GM19455 (cell line): Measurements from ENCODE around the gene CREBZF.
A peak's percentile ranks its signal among the peaks of the same experiment; 100 is the strongest.
"Not testable (repeated sequence)": the region's sequence is repeated elsewhere in the genome, so short reads cannot be mapped to it uniquely, and the experiment has no call there.

ENCODE experiments used
- ATAC-seq: cut with Tn5 transposase; IDR thresholded peaks from one replicate; pipeline ENCODE4 v1.9.1; 2021; ENCODE audit not compliant: unreplicated experiment

CREBZF gene

GRCh38 chr11:85670949-85671663 is 6.2 kb upstream of the CREBZF start:
- not testable (repeated sequence) for ATAC-seq

GRCh38 chr11:85668157-85668556 is 3.2 kb upstream of the CREBZF start:
- no peak for ATAC-seq

- no peak for ATAC-seq
These were observed 1.8 kb upstream of the CREBZF start for GRCh38 chr11:85666687-85667086.

GRCh38 chr11:85665733-85666132 is 804 bp upstream of the CREBZF start:
- no peak for ATAC-seq

GRCh38 chr11:85663753-85664614 is 945 bp downstream of the CREBZF start:
- peak; percentile 66 for ATAC-seq

GRCh38 chr11:85663080-85663752 is 1.7 kb downstream of the CREBZF start:
- ATAC-seq: no peak

GRCh38 chr11:85661972-85662664 is 2.8 kb downstream of the CREBZF start:
- ATAC-seq: no peak

- no peak for ATAC-seq
These were observed 6.7 kb downstream of the CREBZF start for GRCh38 chr11:85658180-85658579.

GRCh38 chr11:85656777-85657176 is 8.2 kb downstream of the CREBZF start:
- ATAC-seq: no peak

GRCh38 chr11:85654343-85654742 is 10.6 kb downstream of the CREBZF start:
- ATAC-seq: not testable (repeated sequence)

GRCh38 chr11:85652786-85653447 is 12.0 kb downstream of the CREBZF start:
- ATAC-seq: no peak

GRCh38 chr11:85651118-85651517 is 13.8 kb downstream of the CREBZF start:
- ATAC-seq: no peak

- peak; percentile 99 for ATAC-seq
These were observed 17.2 kb downstream of the CREBZF start, which contains the start of gene TMEM126A for GRCh38 chr11:85647604-85648299. TMEM126A (plus strand) TSS chr11:85647967; CDS start chr11:85650256, 2,289 bp downstream.

GRCh38 chr11:85647078-85647477 is 17.9 kb downstream of the CREBZF start:
- peak; percentile 3 for ATAC-seq

- ATAC-seq: no peak
These were observed 21.7 kb downstream of the CREBZF start for GRCh38 chr11:85643191-85643614.

- ATAC-seq: no peak
These were observed 30.2 kb downstream of the CREBZF start for GRCh38 chr11:85634747-85635146.

GRCh38 chr11:85628771-85629341 is 36.1 kb downstream of the CREBZF start:
- ATAC-seq: peak; percentile 16

- peak; percentile 98 for ATAC-seq
These were observed 36.7 kb downstream of the CREBZF start, which contains the start of gene TMEM126B for GRCh38 chr11:85627998-85628770. TMEM126B (plus strand) TSS chr11:85628593; CDS start chr11:85628608, 15 bp downstream.
